IMR-90 (cell line): ENCODE results near the gene CYP20A1. TPM values are rescaled to one million over a fixed set of nuclear protein-coding genes. Genes with fewer than 3 reads are reported as not detected.

ENCODE experiments used
- ATAC-seq: fragments of 200-7000 bp; cut with Tn5 transposase; 2 replicates; pipeline ENCODE4 v1.9.1; 2020; ENCODE audit warnings: low read depth, mild to moderate bottlenecking, moderate library complexity
- BruUV-seq: library from RNA; stranded (reverse); fragments of 400-500 nt; replicated peaks from 2 replicates; lab custom pipeline; 2021; lab: Mats Ljungman, UMichigan
- CTCF ChIA-PET: fragments of 300-600 bp; formaldehyde crosslinking; extraction: SDS; loops from one replicate; lab custom pipeline; 2021; ENCODE audit warnings: antibody characterized with exemption; lab: Yijun Ruan, JAX
- POLR2A ChIA-PET: fragments of 300-600 bp; sonication (Branson Sonifier 250); formaldehyde crosslinking; loops from one replicate; lab custom pipeline; 2022; ENCODE audit warnings: antibody characterized with exemption; ENCODE audit not compliant: unreplicated experiment; lab: Charles Lee
- DNase-seq: peaks from one replicate; pipeline ENCODE4 v3.0.0; 2013
- H2AFZ ChIP-seq: replicated peaks from 2 replicates; pipeline ENCODE3; 2013; ENCODE audit warnings: low read length, mild to moderate bottlenecking; ENCODE audit not compliant: poor library complexity
- H2AK5ac ChIP-seq: 2 replicates; pipeline ENCODE4 v1.6.1; 2013; ENCODE audit warnings: low read depth, low read length, inconsistent platforms
- H2AK9ac ChIP-seq: replicated peaks from 2 replicates; pipeline ENCODE3; 2013; ENCODE audit warnings: mild to moderate bottlenecking, low read depth, low read length, moderate library complexity; ENCODE audit not compliant: poor library complexity
- H2BK120ac ChIP-seq: 2 replicates; pipeline ENCODE4 v1.6.1; 2013; ENCODE audit warnings: low read depth, low read length, inconsistent platforms
- H2BK15ac ChIP-seq: 3 replicates; pipeline ENCODE4 v1.6.1; 2013; ENCODE audit warnings: low read depth, low read length, inconsistent platforms
- H2BK20ac ChIP-seq: 2 replicates; pipeline ENCODE4 v1.6.1; 2013; ENCODE audit warnings: low read depth, mild to moderate bottlenecking, inconsistent platforms, low read length, moderate library complexity
- H2BK5ac ChIP-seq: 2 replicates; pipeline ENCODE4 v1.6.1; 2013; ENCODE audit warnings: mild to moderate bottlenecking, low read depth, low read length, inconsistent platforms; ENCODE audit not compliant: poor library complexity, severe bottlenecking
- H3K14ac ChIP-seq: replicated peaks from 2 replicates; pipeline ENCODE4 v1.6.1; 2013; ENCODE audit warnings: low read depth, low read length, inconsistent platforms
- H3K18ac ChIP-seq: 2 replicates; pipeline ENCODE4 v1.6.1; 2013; ENCODE audit warnings: low read depth, low read length, control low read depth
- H3K23ac ChIP-seq: 2 replicates; pipeline ENCODE4 v1.6.1; 2013; ENCODE audit warnings: low read depth, low read length, inconsistent platforms
- H3K27ac ChIP-seq: 2 replicates; pipeline ENCODE4 v1.5.1; 2013; ENCODE audit warnings: mild to moderate bottlenecking, control low read depth, low read length; ENCODE audit not compliant: insufficient read depth
- H3K27me3 ChIP-seq: 2 replicates; pipeline ENCODE4 v1.6.1; 2013; ENCODE audit warnings: low read length; ENCODE audit not compliant: control insufficient read depth, insufficient read depth
- H3K36me3 ChIP-seq: 2 replicates; pipeline ENCODE4 v1.6.1; 2013; ENCODE audit warnings: low read length, mixed read lengths; ENCODE audit not compliant: control insufficient read depth, insufficient read depth
- H3K4ac ChIP-seq: 2 replicates; pipeline ENCODE4 v1.6.1; 2013; ENCODE audit warnings: low read depth, low read length, inconsistent platforms
- H3K4me1 ChIP-seq: 2 replicates; pipeline ENCODE4 v1.6.1; 2013; ENCODE audit warnings: low read length, mixed read lengths; ENCODE audit not compliant: control insufficient read depth, insufficient read depth
- H3K4me2 ChIP-seq: 2 replicates; pipeline ENCODE4 v1.6.1; 2013; ENCODE audit warnings: low read depth, mild to moderate bottlenecking, control low read depth, low read length, moderate library complexity
- H3K4me3 ChIP-seq: 2 replicates; pipeline ENCODE4 v1.5.1; 2013; ENCODE audit warnings: low read depth, mild to moderate bottlenecking, control low read depth, low read length, moderate library complexity; ENCODE audit not compliant: insufficient read depth
- H3K56ac ChIP-seq: 2 replicates; pipeline ENCODE4 v1.6.1; 2013; ENCODE audit warnings: low read length, inconsistent platforms; ENCODE audit not compliant: insufficient read depth; ENCODE audit errors: extremely low read depth
- H3K79me1 ChIP-seq, 2 experiments: 2 replicates each; pipeline ENCODE4 v1.6.1; 2013; ENCODE audit warnings: low read length in 2 of 2, inconsistent platforms in 1 of 2, low read depth in 1 of 2
- H3K9ac ChIP-seq: 2 replicates; pipeline ENCODE4 v1.6.1; 2013; ENCODE audit warnings: low read depth, low read length, control low read depth
- H3K9me1 ChIP-seq: 2 replicates; pipeline ENCODE4 v1.6.1; 2013; ENCODE audit warnings: low read length, inconsistent platforms; ENCODE audit not compliant: insufficient read depth
- H3K9me3 ChIP-seq: 2 replicates; pipeline ENCODE4 v1.6.1; 2013; ENCODE audit warnings: low read length; ENCODE audit not compliant: control insufficient read depth, insufficient read depth
- H4K20me1 ChIP-seq: 2 replicates; pipeline ENCODE4 v1.6.1; 2013; ENCODE audit warnings: low read length, inconsistent platforms; ENCODE audit not compliant: insufficient read depth
- H4K5ac ChIP-seq: 2 replicates; pipeline ENCODE4 v1.6.1; 2013; ENCODE audit warnings: mild to moderate bottlenecking, low read depth, low read length, control low read depth
- H4K8ac ChIP-seq, 2 experiments: 2 replicates each; pipeline ENCODE4 v1.6.1; 2013; ENCODE audit warnings: low read depth in 2 of 2, low read length in 2 of 2, control low read depth in 1 of 2, inconsistent platforms in 1 of 2
- H4K91ac ChIP-seq: 2 replicates; pipeline ENCODE4 v1.6.1; 2013; ENCODE audit warnings: low read depth, low read length, inconsistent platforms; ENCODE audit not compliant: insufficient read depth
- BHLHE40 ChIP-seq: fragments of 150-350 bp; IDR thresholded peaks from 2 replicates; pipeline ENCODE4 v1.6.1; 2016; ENCODE audit warnings: mild to moderate bottlenecking, low read depth, low read length
- CHD1 ChIP-seq: IDR thresholded peaks from 2 replicates; pipeline ENCODE4 v1.6.1; 2012; ENCODE audit warnings: low read depth, low read length, improper control_type of control experiment
- CTCF ChIP-seq: conservative IDR thresholded peaks from 2 replicates; pipeline ENCODE4 v1.5.1; 2012; ENCODE audit warnings: mild to moderate bottlenecking, low read depth, low read length, improper control_type of control experiment
- FOS ChIP-seq: fragments of 150-350 bp; IDR thresholded peaks from 2 replicates; pipeline ENCODE4 v1.6.1; 2016; ENCODE audit warnings: low read depth, low read length
- MAFK ChIP-seq: IDR thresholded peaks from 2 replicates; pipeline ENCODE4 v1.6.1; 2012; ENCODE audit warnings: low read depth, low read length, improper control_type of control experiment
- MAZ ChIP-seq: IDR thresholded peaks from 2 replicates; pipeline ENCODE4 v1.6.1; 2012; ENCODE audit warnings: low read depth, mild to moderate bottlenecking, low read length, improper control_type of control experiment, moderate library complexity, borderline replicate concordance
- MXI1 ChIP-seq: IDR thresholded peaks from 2 replicates; pipeline ENCODE4 v1.6.1; 2012; ENCODE audit warnings: low read depth, mild to moderate bottlenecking, low read length, moderate library complexity, borderline replicate concordance
- NFE2L2 ChIP-seq: fragments of 150-350 bp; IDR thresholded peaks from 2 replicates; pipeline ENCODE4 v1.6.1; 2016; ENCODE audit warnings: low read depth, mild to moderate bottlenecking, low read length
- POLR2A ChIP-seq: IDR thresholded peaks from 2 replicates; pipeline ENCODE4 v1.6.1; 2012; ENCODE audit warnings: mild to moderate bottlenecking, low read depth, low read length
- RAD21 ChIP-seq: IDR thresholded peaks from 2 replicates; pipeline ENCODE4 v1.6.1; 2012; ENCODE audit warnings: low read length, improper control_type of control experiment
- RCOR1 ChIP-seq: IDR thresholded peaks from 2 replicates; pipeline ENCODE4 v1.6.1; 2012; ENCODE audit warnings: mild to moderate bottlenecking, low read length, improper control_type of control experiment; ENCODE audit not compliant: insufficient replicate concordance
- RFX5 ChIP-seq: IDR thresholded peaks from 2 replicates; pipeline ENCODE4 v1.8.0; 2012; ENCODE audit warnings: low read depth, mild to moderate bottlenecking, low read length, moderate library complexity
- SMC3 ChIP-seq: fragments of 150-350 bp; IDR thresholded peaks from 2 replicates; pipeline ENCODE4 v1.6.1; 2016; ENCODE audit warnings: low read depth, mild to moderate bottlenecking, antibody characterized with exemption, low read length, moderate library complexity
- WGBS, 2 experiments: methylation state at CpG; one replicate each; pipeline versions ENCODE4 v1.1.5 to v1.1.7; 2013; ENCODE audit warnings: missing lambda C conversion rate in 2 of 2; ENCODE audit not compliant: insufficient read length in 1 of 2; ENCODE audit errors: extremely low coverage in 2 of 2; 5-methylcytosine and 5-hydroxymethylcytosine counted together
- dilution Hi-C: fragments of 300-500 bp; cut with HindIII; formaldehyde crosslinking; loops from one replicate; pipeline ENCODE4 v1.14.3; 2018; ENCODE audit warnings: low sequenced_read_pairs; ENCODE audit not compliant: unreplicated experiment
- in situ Hi-C: fragments of 300-500 bp; cut with MboI; formaldehyde crosslinking; loops from 3 replicates; pipeline ENCODE4 v1.14.3; 2019; ENCODE audit warnings: low sequenced_read_pairs, inconsistent platforms, mixed read lengths
- intact Hi-C: fragments of 100-400 bp; cut with micrococcal nuclease; formaldehyde crosslinking; loops from 2 replicates; pipeline ENCODE4 v1.10.0; 2022
- polyA plus RNA-seq, 3 experiments: library from polyadenylated mRNA; depleted of rRNA; stranded (reverse); fragments of >200 nt; gene quantifications; 2 replicates each; pipeline ENCODE4 v1.2.3, GENCODE V29; 2012; ENCODE audit warnings: low replicate concordance in 1 of 3
- total RNA-seq: library from RNA; depleted of rRNA; stranded (reverse); fragments of >200 nt; gene quantifications from 2 replicates; pipeline ENCODE4 v1.2.3, GENCODE V29; 2012
- TF ChIP-seq, protein P1 (sequence below): fragments of 150-350 bp; IDR thresholded peaks from 2 replicates; pipeline ENCODE4 v1.6.1; 2016; ENCODE audit warnings: low read depth, mild to moderate bottlenecking, low read length, moderate library complexity, borderline replicate concordance

CYP20A1 gene
- total and polyA plus RNA-seq, 2 of the 4 experiments (the other 2 are of a cell fraction) = 7.0 to 16.8 TPM

- no peaks in the 10 kb centered on the region for H3K9me1 ChIP-seq
- no peak for TF ChIP-seq RAD21
- TF ChIP-seq BHLHE40 = no peak
- no peak for TF ChIP-seq MAFK
- peak; percentile 98 for TF ChIP-seq MAZ
- TF ChIP-seq, protein P1, sequence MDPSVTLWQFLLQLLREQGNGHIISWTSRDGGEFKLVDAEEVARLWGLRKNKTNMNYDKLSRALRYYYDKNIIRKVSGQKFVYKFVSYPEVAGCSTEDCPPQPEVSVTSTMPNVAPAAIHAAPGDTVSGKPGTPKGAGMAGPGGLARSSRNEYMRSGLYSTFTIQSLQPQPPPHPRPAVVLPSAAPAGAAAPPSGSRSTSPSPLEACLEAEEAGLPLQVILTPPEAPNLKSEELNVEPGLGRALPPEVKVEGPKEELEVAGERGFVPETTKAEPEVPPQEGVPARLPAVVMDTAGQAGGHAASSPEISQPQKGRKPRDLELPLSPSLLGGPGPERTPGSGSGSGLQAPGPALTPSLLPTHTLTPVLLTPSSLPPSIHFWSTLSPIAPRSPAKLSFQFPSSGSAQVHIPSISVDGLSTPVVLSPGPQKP = no peak
- peak; percentile 17; the same call in 1 of the 2 replicates for TF ChIP-seq POLR2A
- TF ChIP-seq CTCF = no peak
- TF ChIP-seq RFX5 = no peak
- TF ChIP-seq FOS = no peak
- no peak for TF ChIP-seq SMC3
- no peak for TF ChIP-seq NFE2L2
- TF ChIP-seq RCOR1 = no peak
- TF ChIP-seq CHD1 = no peak
- TF ChIP-seq MXI1 = 0 out of 2 replicates have a peak, but pooled peaks have one; percentile 52
Observed at GRCh38 chr2:203327901-203328759, 89.3 kb downstream of the CYP20A1 start, which contains the start of gene ABI2. Gene ABI2, plus strand, starts transcription at chr2:203328394. Its CDS starts 121 bp downstream, at chr2:203328515.

More at GRCh38 chr2:203327901-203328759, 89.3 kb downstream of the CYP20A1 start, which contains the start of gene ABI2:
- Histone ChIP-seq H4K8ac (peak within 1 kb of the TSS; percentile 80 to 88), H3K27ac (peak within 1 kb of the TSS; percentile 97), H3K4me1 (peaks cover 1% of the 10 kb centered on the region; the same call in 1 of the 2 replicates), H3K4me2 (peak within 1 kb of the TSS; percentile 90), H3K9me3 (no peaks in the 10 kb centered on the region), H3K9ac (peak within 1 kb of the TSS; percentile 83), H2BK120ac (peak within 1 kb of the TSS; percentile 68), H4K20me1 (peaks cover 12% of the 10 kb centered on the region; the same call in 1 of the 2 replicates), H2BK20ac (0 out of 2 replicates have a peak within 1 kb of the TSS, but pooled peaks have one; percentile 15), H3K36me3 (no peaks in the 10 kb centered on the region), H3K23ac (peak within 1 kb of the TSS; percentile 98), H4K91ac (peak within 1 kb of the TSS; percentile 80), H3K27me3 (no peaks in the 10 kb centered on the region), H3K18ac (peak within 1 kb of the TSS; percentile 48), H3K4ac (peak within 1 kb of the TSS; percentile 85), H3K14ac (peak within 1 kb of the TSS; percentile 93), H2AK9ac (peak within 1 kb of the TSS; percentile 94), H2BK5ac (peak within 1 kb of the TSS; percentile 84), H3K79me1 (peaks cover 3 to 26% of the 10 kb centered on the region in 2 experiments; a peak in 3 of 4 replicates), H2AFZ (peak within 1 kb of the TSS; percentile 89), H2AK5ac (0 out of 2 replicates have a peak within 1 kb of the TSS, but pooled peaks have one; percentile 33), H3K56ac (peak within 1 kb of the TSS; percentile 61), H3K4me3 (peak within 1 kb of the TSS; percentile 92), H2BK15ac (peak within 1 kb of the TSS; percentile 72; the same call in 2 of the 3 replicates), H4K5ac (peak within 1 kb of the TSS; percentile 63)
- dilution Hi-C loops = no loop called here
- DNase-seq (peak; percentile 69), ATAC-seq (peak; percentile 89)
- in situ Hi-C loops = no loop called here
- WGBS, 2 experiments = 4% methylated on average over 8 of the region's 98 CpGs; no CpG with 5 or more reads in 1 of the 2 experiments
- ChIA-PET POLR2A (no interaction called here), CTCF (no interaction called here)
- BruUV-seq = no TSS peak
- intact Hi-C loops = loop anchor here (5.0 to 10.0 kb wide), 2 partner anchors 124 to 487 kb away; no protein-coding TSS in a partner anchor
